ENCODE measurements around the gene EFCAB5.
"Not testable (repeated sequence)": the region's sequence is repeated elsewhere in the genome, so short reads cannot be mapped to it uniquely, and the experiment has no call there.

Gene EFCAB5

DNA sequence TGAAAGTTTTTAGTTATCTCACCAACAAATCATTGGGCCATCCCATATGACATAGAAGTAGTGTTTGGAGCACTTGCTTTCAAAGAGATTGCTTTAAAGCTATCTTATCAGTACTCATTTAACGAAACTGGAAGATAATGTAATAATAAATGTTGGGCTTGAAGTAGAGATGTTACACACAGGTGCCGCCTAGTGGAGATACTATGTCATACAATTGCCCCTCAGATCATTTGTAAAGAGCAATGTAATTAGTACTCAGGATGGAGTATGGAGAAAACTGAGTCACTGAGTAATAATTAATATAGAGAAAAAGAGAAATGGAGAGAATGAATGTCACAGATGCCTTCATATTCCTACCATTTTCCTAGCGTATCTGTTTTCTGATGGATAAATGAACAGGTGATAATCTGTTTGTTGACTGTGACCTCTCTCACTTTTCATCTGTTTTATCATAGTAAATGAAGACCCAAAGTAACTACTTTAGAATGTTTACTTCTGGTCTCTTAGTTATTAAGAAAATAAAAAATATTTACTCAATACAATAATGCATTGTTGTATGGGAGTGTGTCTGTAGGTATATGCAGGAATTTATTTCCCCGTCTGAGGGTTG lies 80.4 kb downstream of the EFCAB5 start:
- DNase-seq = peak in 1 of 2 experiments; percentile 35

DNA sequence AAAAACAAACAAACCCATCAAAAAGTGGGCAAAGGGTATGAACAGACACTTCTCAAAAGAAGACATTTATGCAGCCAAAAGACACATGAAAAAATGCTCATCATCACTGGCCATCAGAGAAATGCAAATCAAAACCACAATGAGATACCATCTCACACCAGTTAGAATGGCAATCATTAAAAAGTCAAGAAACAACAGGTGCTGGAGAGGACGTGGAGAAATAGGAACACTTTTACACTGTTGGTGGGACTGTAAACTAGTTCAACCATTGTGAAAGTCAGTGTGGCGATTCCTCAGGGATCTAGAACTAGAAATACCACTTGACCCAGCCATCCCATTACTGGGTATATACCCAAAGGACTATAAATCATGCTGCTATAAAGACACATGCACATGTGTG lies 83.9 kb downstream of the EFCAB5 start:
- not testable (repeated sequence) for DNase-seq

DNA sequence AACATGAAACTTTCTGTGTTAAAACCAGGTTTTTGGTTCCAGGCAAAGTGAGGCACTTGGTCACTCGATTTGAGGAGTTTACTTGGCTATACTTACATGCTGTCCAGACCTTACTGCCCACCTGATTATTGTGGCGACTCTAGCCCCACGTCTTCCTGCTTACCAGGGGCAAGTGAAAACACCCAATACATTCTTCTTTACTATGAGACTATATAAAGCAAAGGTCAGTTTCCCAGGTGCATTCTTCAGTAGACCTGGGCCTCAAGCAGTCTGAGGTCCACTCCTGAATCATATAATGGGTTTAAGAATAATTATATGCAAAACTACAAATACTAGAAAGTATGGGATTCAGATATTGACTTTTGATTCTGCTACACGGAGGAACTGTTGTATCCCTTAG lies 86.2 kb downstream of the EFCAB5 start:
- no peak for DNase-seq

DNA sequence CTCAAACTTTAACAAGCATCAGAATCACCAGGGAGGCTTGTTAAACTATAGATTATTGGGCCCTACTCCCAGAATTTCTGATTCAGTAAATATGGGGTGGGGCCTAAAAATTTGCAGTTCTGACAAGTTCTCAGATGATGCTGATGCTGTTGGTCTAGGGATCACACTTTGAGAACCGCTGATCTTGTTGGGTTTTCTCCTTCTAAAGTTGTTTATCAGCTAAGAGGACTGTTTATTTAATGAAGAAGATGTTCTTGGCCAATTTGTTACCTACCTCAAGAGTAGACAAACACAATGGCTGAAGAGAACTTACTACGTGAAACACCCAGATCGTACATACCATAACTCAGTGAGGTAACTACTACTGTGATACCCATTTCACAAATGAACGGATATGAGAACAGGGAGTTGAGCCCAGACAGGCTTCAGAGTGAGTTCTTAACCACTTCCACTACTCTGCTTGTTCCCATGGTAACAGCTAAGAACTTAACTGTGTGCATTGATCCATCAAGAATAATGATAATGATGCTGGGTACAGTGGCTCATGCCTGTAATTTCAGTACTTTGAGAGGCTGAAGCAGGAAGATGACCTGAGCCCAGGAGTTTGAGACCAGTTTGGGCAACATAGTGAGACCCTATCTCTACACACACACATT lies 89.9 kb downstream of the EFCAB5 start:
- no peak for DNase-seq

DNA sequence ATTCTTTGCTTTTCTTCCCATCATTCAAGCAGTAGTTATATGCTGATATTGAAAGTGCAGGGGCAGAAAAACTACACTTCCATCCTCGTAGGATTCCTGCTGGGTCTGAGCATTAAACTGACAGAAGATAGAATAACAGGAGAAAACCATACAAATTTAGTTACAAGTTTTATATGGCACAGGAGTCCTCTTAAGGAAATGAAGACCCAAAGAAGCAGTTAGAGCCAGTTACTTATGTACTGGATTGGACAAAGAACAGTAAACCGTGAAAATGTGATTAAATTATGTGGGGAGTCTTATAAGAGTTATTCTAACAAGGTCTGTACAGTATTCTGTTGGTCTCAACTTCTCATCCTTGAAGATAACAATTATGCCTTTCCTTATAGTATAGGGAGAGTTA lies 93.9 kb downstream of the EFCAB5 start:
- no peak for DNase-seq

DNA sequence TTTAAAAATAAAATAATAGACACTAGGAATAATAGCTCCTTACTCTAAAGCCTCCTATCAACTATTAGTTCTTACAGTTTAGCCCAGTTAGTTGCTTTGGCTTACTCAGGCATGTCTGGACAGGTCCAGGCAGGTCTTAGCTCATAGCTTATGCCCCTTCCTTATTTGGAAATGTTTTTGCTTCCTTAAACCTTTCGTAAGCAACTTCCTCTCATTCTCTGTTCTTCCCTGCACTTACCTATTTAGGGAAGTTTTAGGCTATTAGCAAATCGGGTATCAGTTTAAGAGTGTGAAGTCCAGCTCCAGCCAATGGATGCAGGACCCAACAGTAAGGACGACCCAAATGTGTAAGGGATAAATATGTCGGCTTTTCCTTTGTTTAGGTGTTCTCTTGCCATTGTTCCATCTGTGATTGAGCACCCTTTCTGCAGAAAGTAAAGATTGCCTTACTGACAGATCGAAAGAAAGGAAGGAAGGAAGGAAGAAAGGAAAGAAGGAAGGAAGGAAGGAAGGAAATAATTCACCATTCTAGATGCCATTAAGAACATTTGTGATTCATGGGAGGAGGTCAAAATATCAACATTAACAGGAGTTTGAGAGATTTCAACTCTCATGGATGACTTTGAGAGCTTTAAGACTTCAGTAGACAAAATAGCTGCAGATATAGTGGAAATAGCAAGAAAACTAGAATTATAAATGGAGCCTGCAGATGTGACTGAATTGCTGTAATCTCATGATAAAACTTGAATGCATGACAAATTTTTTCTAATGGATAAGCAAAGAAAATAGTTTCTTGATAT lies 99.5 kb downstream of the EFCAB5 start:
- not testable (repeated sequence) for DNase-seq

DNA sequence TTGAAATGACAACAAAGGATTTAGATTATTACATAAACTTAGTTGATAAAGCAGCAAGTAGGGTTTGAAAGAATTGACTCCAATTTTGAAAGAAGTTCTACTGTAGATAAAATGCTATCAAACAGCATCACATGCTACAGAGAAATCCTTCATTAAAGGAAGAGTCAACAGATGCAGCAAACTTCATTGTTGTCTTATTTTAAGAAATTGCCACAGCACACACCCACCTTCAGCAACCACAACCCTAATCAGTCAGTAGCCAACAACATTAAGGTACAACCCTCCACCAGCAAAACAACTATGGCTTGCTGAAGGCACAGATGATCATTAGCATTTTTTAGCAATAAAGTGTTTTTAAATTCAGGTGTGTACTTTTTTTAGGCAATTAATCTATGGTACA lies 100.1 kb downstream of the EFCAB5 start:
- DNase-seq = no peak

DNA sequence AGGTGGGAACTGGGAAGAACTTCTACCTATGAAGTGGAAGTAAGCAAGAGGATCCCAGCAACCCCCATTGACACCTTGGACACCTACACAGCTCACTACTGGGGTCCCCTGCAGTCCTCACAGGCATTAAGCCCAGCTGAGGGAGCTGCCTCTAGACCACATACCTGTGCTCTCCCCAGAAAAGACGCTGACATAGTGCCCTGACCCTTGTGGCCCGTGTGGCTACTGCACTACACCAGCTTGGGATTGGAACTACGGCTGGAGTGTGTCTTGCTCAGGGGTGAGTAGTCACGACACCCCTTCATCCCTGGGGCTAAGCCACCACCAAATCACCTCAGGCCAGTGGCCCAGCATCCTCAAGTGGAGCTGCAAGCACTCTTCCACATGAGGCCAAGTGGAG lies 120.9 kb downstream of the EFCAB5 start:
- DNase-seq = no peak

DNA sequence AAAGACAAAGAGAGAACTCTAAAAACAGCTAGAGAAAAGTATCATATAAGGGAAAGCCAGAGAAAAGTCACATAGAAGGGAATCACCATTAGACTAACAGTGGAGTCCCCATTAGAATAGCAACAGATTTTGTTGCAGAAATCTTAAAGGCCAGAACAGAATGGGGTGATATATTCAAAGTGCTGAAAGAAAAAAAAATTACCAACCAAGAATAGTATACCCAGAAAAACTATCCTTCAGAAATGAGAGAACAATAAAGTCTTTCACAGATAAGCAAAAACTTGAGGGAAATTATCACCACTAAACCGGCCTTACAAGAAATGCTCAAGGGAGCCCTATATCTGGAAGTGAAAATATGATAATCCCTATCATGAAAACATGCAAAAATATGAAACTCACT lies 123.3 kb downstream of the EFCAB5 start:
- no peak for DNase-seq

DNA sequence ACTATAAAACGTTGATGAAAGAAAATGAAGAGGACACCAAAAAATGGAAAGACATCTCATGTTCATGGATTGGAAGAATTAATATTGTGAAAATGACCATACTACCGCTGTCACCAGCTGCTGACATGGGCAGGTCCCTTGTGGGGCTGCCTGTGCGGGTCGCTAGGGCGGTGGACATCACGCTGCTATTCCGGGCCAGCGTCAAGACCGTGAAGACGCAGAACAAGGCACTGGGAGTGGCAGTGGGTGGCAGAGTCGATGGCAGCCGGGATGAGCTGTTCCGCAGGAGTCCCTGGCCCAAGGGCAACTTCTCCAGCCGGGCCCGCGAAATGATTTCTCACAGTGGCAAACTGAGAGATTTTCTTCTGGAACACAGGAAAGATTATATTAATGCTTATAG lies 127.0 kb downstream of the EFCAB5 start:
- no peak for DNase-seq

DNA sequence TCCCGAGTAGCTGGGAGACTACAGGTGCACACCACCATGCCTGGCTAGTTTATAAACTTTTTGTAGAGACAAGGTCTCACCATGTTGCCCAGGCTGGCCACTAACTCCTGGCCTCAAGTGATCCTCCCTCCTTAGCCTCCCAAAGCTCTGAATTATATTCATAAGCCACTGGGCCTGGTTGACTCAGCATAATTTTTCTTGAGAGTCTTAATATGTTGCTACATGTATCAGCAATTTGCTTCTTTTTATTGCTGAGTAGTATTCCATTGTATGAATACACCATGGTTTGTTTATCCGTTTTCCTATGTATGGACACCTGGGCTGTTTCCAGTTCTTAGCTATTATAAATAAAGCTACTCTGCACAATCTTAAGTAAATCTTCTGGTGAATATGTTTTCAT lies 132.8 kb downstream of the EFCAB5 start:
- no peak for DNase-seq

DNA sequence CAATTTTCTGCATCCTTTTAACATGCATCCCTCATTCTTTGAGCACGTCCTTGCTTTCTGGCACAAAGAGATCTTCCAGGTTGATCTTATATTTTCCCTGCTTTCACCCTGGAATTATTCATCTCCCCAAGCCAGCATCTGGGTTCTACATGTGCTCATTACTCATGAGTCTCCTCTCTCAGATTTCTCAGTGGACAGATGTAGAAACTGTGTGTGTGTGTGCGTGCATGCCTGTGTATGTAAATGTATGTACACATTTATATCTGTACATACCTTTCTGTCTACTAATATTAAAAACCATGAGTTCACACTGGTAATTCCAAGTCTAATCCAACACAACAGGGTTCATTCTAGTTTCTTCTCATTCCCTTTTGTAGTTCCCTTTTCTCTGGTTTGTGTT lies 133.3 kb downstream of the EFCAB5 start:
- DNase-seq = no peak

DNA sequence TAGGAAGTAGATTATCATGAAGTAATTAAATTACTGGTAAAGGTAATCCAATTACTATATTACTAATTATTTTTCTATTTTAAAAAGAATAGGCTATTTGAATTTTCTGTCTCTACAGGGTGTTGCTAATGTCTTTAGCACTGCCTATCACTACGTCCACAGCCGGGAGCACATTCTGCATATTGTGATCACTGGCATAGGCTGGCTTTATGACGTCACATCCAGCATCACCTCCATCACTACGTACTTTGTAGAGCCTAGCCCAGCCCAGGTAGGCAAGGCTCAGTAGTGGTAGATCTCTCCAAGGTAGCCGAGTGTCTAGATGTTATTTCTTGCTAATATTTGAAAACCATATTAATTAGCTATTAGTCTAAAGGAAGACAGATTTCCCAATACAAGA lies 141.3 kb downstream of the EFCAB5 start:
- no peak for DNase-seq

DNA sequence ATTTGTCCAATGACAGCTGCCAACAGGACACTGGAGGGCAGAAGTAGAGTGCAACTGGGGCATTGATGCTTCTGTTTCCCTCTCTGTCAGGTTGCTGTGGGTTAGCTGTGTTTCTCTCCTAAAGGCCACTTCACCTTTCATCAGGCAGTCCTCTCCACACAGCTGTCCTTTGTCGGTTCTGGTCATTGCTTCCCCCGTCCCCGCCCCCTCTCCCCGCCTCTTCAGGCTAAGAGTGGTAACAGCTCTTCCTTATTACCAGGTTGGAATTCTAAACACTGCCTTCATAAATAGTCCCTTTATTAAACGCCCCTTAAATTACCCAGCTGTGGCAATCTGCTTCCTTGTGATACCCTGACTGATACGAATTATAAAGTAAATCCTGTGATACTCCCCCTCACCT lies 143.4 kb downstream of the EFCAB5 start:
- DNase-seq = no peak

DNA sequence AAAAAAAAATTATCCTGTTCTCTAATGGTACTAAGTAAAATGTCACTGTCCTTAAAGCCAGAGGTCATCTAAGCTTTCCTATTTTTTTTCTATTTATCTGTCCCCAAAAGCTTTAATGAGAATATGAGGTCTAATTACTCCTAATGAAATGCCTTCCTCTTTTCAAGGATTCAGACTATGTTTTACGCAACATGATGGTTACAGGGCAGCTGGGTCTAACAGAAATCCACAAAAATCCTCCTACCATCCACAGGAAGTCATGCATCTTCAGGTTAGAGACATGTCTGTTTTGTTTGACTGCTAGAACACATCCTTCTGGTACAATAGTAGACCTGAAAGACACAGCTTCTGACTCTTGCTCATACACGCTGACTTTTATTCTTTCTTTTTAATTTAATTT lies 145.5 kb downstream of the EFCAB5 start:
- no peak for DNase-seq

DNA sequence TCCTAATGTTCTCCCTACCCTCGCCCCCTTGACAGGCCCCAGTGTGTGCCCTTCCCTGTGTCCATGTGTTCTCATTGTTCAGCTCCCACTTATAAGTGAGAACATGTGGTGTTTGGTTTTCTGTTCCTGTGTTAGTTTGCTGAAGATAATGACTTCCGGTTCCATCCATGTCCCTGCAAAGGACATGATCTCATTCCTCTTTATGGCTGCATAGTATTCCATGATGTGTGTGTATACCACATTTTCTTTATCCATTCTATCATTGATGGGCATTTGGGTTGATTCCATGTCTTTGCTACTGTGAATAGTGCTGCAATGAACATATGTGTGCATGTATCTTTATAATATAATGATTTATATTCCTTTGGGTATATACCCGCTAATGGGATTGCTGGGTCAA lies 146.0 kb downstream of the EFCAB5 start:
- not testable (repeated sequence) for DNase-seq

DNA sequence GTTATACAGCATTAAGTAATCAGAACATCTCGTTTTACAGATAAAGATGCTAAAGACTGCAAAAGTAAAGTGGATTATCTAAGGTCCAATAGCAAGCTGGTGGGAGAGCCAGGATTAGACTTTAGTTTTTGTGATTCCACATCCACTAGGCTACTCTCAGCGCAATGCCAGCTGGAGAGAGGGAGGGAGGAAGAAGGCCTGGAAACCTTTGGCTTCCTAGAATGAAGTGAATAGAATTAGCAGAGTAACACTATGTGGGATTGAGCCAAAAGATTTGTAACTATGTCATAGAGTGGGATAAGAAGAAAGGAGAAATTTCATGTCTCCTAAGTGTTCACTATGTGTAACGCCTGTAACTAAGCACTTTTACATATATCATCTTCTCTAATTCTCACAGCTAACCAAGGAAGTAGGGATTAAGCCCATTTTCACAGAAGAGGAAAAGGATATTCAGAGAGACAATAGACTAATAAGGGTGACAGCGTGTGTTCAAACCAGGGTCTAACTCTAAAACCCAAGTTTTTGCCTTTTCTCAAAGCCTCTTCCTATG lies 149.8 kb downstream of the EFCAB5 start:
- DNase-seq = no peak

DNA sequence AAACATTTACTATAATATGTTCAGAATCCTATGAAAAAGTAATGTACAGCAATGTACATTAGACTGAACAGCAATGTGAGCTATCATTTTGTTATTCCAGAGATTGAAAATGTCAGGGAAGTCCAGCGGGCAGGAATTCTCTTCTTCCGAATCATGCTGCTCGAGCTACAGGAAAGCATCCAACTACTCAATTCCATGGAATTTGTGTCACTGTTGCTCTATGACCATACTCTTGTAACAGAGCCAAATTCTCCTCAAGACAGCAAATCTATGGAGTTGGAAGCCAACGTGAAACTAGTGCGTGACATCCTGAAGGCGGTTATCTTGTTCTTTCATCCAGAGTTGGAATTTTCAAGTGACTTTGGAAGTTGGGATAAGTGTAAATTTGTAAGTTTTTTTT lies 150.3 kb downstream of the EFCAB5 start:
- DNase-seq = no peak

DNA sequence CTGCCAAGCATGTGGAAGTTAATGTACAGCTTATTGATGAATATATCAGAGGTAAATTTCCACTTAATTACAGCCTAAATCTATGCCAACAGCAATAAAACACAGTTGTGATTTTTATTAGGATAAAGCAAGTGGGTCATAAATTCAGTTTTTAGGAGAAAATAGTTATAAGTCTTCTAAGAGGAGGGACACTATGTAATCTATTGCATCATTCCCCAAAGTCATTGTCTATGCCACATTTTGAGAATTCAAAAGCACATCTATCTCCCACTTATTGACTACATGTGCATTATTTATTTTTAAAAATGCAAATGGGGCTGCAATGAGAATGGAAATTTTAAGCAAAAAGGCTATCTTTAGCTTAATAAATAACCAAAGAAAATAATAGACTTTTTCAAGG lies 151.5 kb downstream of the EFCAB5 start:
- DNase-seq = no peak

DNA sequence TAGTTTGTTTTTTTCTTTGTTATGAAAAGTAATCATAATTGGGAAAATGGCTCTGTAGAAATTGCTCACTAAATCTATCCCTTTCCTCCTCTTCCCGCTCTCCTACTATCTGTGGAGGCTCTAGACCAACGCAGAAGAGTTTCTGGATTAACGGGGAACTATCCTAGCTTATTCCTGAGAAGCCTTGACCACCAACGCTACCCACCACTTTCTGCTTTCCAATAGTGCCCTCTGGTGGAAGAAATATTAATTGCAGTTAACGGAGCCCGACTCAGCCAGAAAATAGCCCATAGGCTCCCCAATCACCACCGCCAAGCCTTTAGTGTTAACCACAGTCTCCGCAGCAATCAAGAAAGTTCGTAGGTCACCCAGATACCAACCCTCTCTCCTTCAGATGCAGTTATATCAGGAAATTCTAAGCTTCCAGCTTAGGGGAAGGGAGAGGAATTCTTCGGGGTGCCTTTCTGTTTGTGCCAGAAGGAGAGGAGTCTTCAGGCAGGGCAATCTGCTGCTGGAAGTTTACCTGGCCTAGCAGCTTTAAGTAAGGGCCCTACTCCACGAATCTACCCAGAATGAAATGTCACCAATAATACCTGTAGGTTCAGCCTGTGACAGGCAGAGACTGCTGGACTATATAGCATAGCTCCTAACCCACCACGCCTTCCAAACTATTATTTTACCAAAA lies 152.2 kb downstream of the EFCAB5 start:
- DNase-seq = peak; percentile 50 to 57

DNA sequence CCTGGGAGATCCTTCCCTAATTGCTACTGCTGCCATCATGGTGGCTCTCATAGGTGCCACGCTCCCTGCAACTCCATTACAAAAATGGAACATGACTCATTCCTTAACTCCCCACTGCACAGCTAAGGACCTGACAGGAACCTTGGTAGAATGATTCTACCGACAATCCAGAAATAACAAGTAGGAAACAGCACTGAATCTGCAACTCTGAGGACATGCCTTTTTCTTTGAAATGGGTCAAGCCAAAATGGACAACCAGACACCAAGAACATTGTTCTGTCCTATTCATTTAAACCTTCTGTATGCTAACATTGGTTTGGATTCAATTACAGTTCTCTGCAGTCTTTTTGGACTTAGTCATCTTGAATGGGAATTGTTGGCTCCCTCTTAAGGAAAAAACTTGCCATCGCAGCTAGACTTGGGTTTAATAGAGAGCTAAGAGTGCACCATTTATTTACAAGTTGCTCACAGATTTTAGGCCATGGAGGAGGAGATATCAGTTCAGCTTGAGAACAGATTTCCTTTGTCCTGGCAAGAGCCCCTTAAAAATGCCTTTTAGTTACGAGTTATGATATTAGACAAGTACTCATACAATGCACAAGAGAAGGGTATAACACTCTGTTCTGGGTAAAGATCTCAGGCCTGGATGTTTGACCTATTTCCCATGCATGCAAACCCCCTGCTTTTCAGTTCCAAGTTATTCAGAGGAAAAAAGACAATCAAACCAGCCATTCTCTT lies 154.2 kb downstream of the EFCAB5 start:
- DNase-seq = peak in 1 of 2 experiments; percentile 9

DNA sequence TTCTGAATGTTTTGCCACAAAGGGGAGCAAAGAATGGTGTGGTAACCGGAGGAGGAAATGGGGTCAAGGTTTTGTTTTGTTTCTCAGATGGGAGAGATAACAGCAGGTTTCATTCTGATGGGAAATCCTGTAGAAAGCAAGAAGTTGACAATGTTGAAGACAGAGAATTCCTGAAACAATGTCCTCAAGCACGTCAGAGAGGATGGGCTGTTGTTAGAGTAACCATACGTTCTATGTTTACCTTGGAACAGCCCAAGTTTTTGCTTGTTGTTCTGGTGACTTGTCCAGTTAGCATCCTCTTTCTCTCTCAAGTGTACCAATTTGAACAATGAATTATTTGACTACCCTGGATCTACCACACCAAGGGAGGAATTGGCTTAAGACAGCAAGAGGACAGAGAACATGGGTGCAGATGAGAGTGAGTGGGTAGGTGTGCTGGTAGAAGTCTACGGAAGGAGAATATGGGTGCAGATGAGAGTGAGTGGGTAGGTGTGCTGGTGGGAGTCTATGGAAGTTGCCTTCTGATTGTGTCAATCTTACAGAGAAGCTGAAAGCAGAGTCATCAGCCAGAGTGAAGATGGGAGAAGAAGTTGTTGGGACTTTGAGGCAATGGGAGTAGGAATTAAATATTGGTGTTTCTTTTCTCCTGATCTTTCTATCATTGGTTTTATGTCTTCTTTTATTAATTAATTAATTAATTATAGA lies 160.4 kb downstream of the EFCAB5 start:
- no peak for DNase-seq

All from NCI-H1930 (cell line).